Stimulated activated CD8-positive, alpha-beta memory T cell treated with anti-CD3 and anti-CD28 coated beads, Interleukin-15, amount 100 ng/mL, for 1 hour (primary cell): ENCODE data around the gene TBX22.
"Not testable (repeated sequence)": the region's sequence is repeated elsewhere in the genome, so short reads cannot be mapped to it uniquely, and the experiment has no call there.

Experiments
- DNase-seq: peaks from one replicate; pipeline ENCODE4 v3.0.0-alpha.2; 2020; ENCODE audit warnings: low read depth

Gene TBX22

GRCh38 chrX:80014141-80014940, at the start of gene TBX22:
Gene TBX22 (plus strand): TSS chrX:80014753. CDS start chrX:80022270, 7,517 bp downstream.
- no peak for DNase-seq

- no peak for DNase-seq
Observed at GRCh38 chrX:79975605-79976004, 38.9 kb upstream of the TBX22 start.

GRCh38 chrX:80004458-80004857, 10.1 kb upstream of the TBX22 start:
- DNase-seq, result no peak

- DNase-seq, result no peak
Observed at GRCh38 chrX:80011522-80011921, 3.0 kb upstream of the TBX22 start.

- DNase-seq, result no peak
Observed at GRCh38 chrX:80016182-80016581, 1.6 kb downstream of the TBX22 start.

GRCh38 chrX:80021621-80022020, 7.1 kb downstream of the TBX22 start:
- DNase-seq, result no peak

GRCh38 chrX:80022363-80023031, 7.9 kb downstream of the TBX22 start:
- no peak for DNase-seq

GRCh38 chrX:80026116-80026515, 11.6 kb downstream of the TBX22 start:
- DNase-seq, result no peak

- not testable (repeated sequence) for DNase-seq
Observed at GRCh38 chrX:80066156-80066555, 51.6 kb downstream of the TBX22 start.

GRCh38 chrX:80075625-80076024, 61.1 kb downstream of the TBX22 start:
- DNase-seq, result not testable (repeated sequence)
